Keratinocyte (primary cell): Measurements from ENCODE around the gene RGS10. TPM values are rescaled to one million over a fixed set of nuclear protein-coding genes. Genes with fewer than 3 reads are reported as not detected.

ENCODE experiments used
- DNase-seq: peaks from one replicate; pipeline ENCODE4 v3.0.0-alpha.2; 2011; ENCODE audit warnings: low read depth, missing footprints, low spot score
- FAIRE-seq: peaks from 2 replicates; lab custom pipeline; 2011; peaks lifted over from hg19 to GRCh38; lab: Jason Lieb, UNC
- H2AFZ ChIP-seq: 2 replicates; pipeline ENCODE4 v1.6.0; 2012; ENCODE audit warnings: low read length, control low read depth, inconsistent platforms; ENCODE audit not compliant: control insufficient read depth
- H3K27ac ChIP-seq: 2 replicates; pipeline ENCODE4 v1.5.1; 2011; ENCODE audit warnings: low read length; ENCODE audit not compliant: control insufficient read depth, insufficient read depth
- H3K27me3 ChIP-seq: 3 replicates; pipeline ENCODE4 v1.6.0; 2011; ENCODE audit warnings: low read length; ENCODE audit not compliant: control insufficient read depth, insufficient read depth; ENCODE audit errors: extremely low read depth
- H3K36me3 ChIP-seq, 2 experiments: 2 replicates in 1 of 2; 3 replicates in 1 of 2; pipeline ENCODE4 v1.5.1; 2011; ENCODE audit warnings: low read length in 2 of 2, mild to moderate bottlenecking in 1 of 2; ENCODE audit not compliant: control insufficient read depth in 2 of 2, insufficient read depth in 2 of 2; ENCODE audit errors: extremely low read depth in 1 of 2
- H3K4me1 ChIP-seq: 3 replicates; pipeline ENCODE4 v1.5.1; 2011; ENCODE audit warnings: low read length; ENCODE audit not compliant: control insufficient read depth, insufficient read depth; ENCODE audit errors: extremely low read depth
- H3K4me2 ChIP-seq: 3 replicates; pipeline ENCODE4 v1.6.0; 2011; ENCODE audit warnings: low read depth, low read length; ENCODE audit not compliant: control insufficient read depth, insufficient read depth; ENCODE audit errors: extremely low read depth
- H3K4me3 ChIP-seq, 3 experiments: fragments of 200-600 bp in 1 of 3; sonication (generic) in 1 of 3; 2 replicates in 2 of 3; 3 replicates in 1 of 3; pipeline ENCODE4 v1.5.1; 2011 to 2016; ENCODE audit warnings: low read length in 3 of 3, mild to moderate bottlenecking in 3 of 3, control low read depth in 2 of 3, inconsistent platforms in 1 of 3, low read depth in 1 of 3, mixed read lengths in 1 of 3, mixed run types in 1 of 3, moderate library complexity in 1 of 3; ENCODE audit not compliant: control insufficient read depth in 2 of 3, insufficient read depth in 2 of 3; ENCODE audit errors: extremely low read depth in 1 of 3
- H3K79me2 ChIP-seq: 2 replicates; pipeline ENCODE4 v1.6.0; 2012; ENCODE audit warnings: low read length; ENCODE audit not compliant: control insufficient read depth, insufficient read depth
- H3K9ac ChIP-seq: 3 replicates; pipeline ENCODE4 v1.6.0; 2011; ENCODE audit warnings: low read length; ENCODE audit not compliant: control insufficient read depth, insufficient read depth; ENCODE audit errors: extremely low read depth
- H3K9me1 ChIP-seq: 3 replicates; pipeline ENCODE4 v1.6.0; 2011; ENCODE audit warnings: low read length; ENCODE audit not compliant: control insufficient read depth, insufficient read depth; ENCODE audit errors: extremely low read depth
- H3K9me3 ChIP-seq: 2 replicates; pipeline ENCODE4 v1.5.1; 2012; ENCODE audit warnings: low read depth, low read length; ENCODE audit not compliant: control insufficient read depth
- H4K20me1 ChIP-seq: 3 replicates; pipeline ENCODE4 v1.6.0; 2011; ENCODE audit warnings: low read length; ENCODE audit not compliant: control insufficient read depth, insufficient read depth; ENCODE audit errors: extremely low read depth
- CTCF ChIP-seq, 3 experiments: IDR thresholded peaks in 1 of 3; conservative IDR thresholded peaks in 1 of 3; optimal IDR thresholded peaks in 1 of 3; 2 replicates in 2 of 3; 3 replicates in 1 of 3; pipeline versions ENCODE3 to v1.5.1; 2011; ENCODE audit warnings: low read length in 3 of 3, mild to moderate bottlenecking in 3 of 3, moderate library complexity in 2 of 3, control low read depth in 1 of 3, inconsistent platforms in 1 of 3; ENCODE audit not compliant: insufficient read depth in 2 of 3; ENCODE audit errors: extremely low read depth in 1 of 3
- EZH2 ChIP-seq: IDR thresholded peaks from one replicate; pipeline ENCODE4 v1.6.1; 2012; ENCODE audit warnings: inconsistent platforms, mild to moderate bottlenecking, low read length, moderate library complexity
- dilution Hi-C: fragments of 300-500 bp; cut with MboI; formaldehyde crosslinking; loops from one replicate; pipeline ENCODE4 v1.7.0; 2020; ENCODE audit warnings: low sequenced_read_pairs; ENCODE audit not compliant: extremely low pct_ligation_motif_present
- polyA plus RNA-seq, 5 experiments: library from polyadenylated mRNA; depleted of rRNA in 3 of 5; stranded (reverse) in 3 of 5; stranded (forward) in 1 of 5; unstranded in 1 of 5; fragments of >200 nt; gene quantifications; 1 replicate in 1 of 5; 2 replicates in 3 of 5; 3 replicates in 1 of 5; pipeline versions ENCODE4 v1.2.1 to v1.2.3, GENCODE V29; 2011 to 2012; ENCODE audit warnings: missing spikeins in 2 of 5, low read depth in 1 of 5, low replicate concordance in 1 of 5

Gene RGS10
- polyA plus RNA-seq, 1 donor (not counting 4 experiments of a cell fraction or from before 2014, with no cell fraction given) = 87.8 TPM

- DNase-seq = no peak
- no peak overlapping the region for H3K9ac ChIP-seq
- no peak overlapping the region for H3K4me3 ChIP-seq
- no peaks in the 10 kb centered on the region for H3K79me2 ChIP-seq
- H3K9me3 ChIP-seq = no peaks in the 10 kb centered on the region
- H3K27me3 ChIP-seq = no peaks in the 10 kb centered on the region
- H3K4me1 ChIP-seq = peaks cover 4% of the 10 kb centered on the region
- no peaks in the 10 kb centered on the region for H3K9me1 ChIP-seq
- peaks cover 16% of the 10 kb centered on the region in 2 experiments for H3K36me3 ChIP-seq
- H2AFZ ChIP-seq = no peak overlapping the region
- peak; percentile 56 for FAIRE-seq
- TF ChIP-seq EZH2 (no peak), CTCF (optimal IDR thresholded peaks at IDR 0.05 in 1 of 3, IDR thresholded peaks at IDR 0.05 in 1 of 3, conservative IDR thresholded peaks at IDR 0.05 in 1 of 3; ENCODE audit: extremely low read depth in 1 of 3, insufficient read depth in 2 of 3, low read length in 3 of 3) (no peak)
- no peak overlapping the region for H3K4me2 ChIP-seq
- dilution Hi-C loops = no loop called here
- H3K27ac ChIP-seq = no peak overlapping the region
- H4K20me1 ChIP-seq = no peaks in the 10 kb centered on the region
Observed at GRCh38 chr10:119575506-119575905, 33.0 kb upstream of the RGS10 start.

DNA sequence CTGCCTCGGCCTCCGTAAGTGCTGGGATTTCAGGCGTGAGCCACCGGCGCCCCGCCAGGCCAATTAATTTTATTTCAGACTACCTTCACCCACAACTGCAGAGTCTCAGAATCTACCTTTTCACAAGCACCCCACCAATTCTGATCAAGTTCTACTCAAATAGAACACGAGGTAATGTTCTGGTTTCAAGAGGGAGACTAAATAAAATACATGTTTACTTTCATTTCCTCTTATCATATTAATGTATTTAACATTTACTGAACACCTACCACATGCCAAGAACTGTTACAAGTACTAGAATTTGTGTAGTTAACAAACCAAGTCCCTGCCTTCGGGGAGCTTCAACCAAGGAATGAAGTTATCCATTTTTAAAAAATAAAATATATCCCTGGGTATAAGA, 25.5 kb upstream of the RGS10 start:
- no peak overlapping the region for H2AFZ ChIP-seq
- dilution Hi-C loops = no loop called here
- H3K4me2 ChIP-seq = no peak overlapping the region
- H3K4me1 ChIP-seq = no peaks in the 10 kb centered on the region
- H3K27ac ChIP-seq = no peak overlapping the region
- no peaks in the 10 kb centered on the region for H3K9me3 ChIP-seq
- no peaks in the 10 kb centered on the region for H4K20me1 ChIP-seq
- TF ChIP-seq CTCF (optimal IDR thresholded peaks at IDR 0.05 in 1 of 3, IDR thresholded peaks at IDR 0.05 in 1 of 3, conservative IDR thresholded peaks at IDR 0.05 in 1 of 3; ENCODE audit: extremely low read depth in 1 of 3, insufficient read depth in 2 of 3, low read length in 3 of 3) (no peak), EZH2 (no peak)
- no peaks in the 10 kb centered on the region for H3K79me2 ChIP-seq
- DNase-seq = no peak
- no peaks in the 10 kb centered on the region for H3K9me1 ChIP-seq
- no peak overlapping the region for H3K9ac ChIP-seq
- no peak for FAIRE-seq
- H3K36me3 ChIP-seq = peaks cover 0 to 4% of the 10 kb centered on the region in 2 experiments
- no peak overlapping the region for H3K4me3 ChIP-seq
- H3K27me3 ChIP-seq = no peaks in the 10 kb centered on the region
